ENCODE data around the gene RAPGEF3.

RAPGEF3 gene

GRCh38 chr12:47741340-47741703 is 17.4 kb downstream of the RAPGEF3 start:
- DNase-seq: peak; percentile 83

- DNase-seq: no peak
Observed at GRCh38 chr12:47740606-47741339, 17.9 kb downstream of the RAPGEF3 start.

GRCh38 chr12:47739979-47740378 is 18.7 kb downstream of the RAPGEF3 start:
- no peak for DNase-seq

- DNase-seq: no peak
Observed at GRCh38 chr12:47739297-47739696, 19.4 kb downstream of the RAPGEF3 start.

GRCh38 chr12:47737936-47738594 is 20.6 kb downstream of the RAPGEF3 start:
- DNase-seq: no peak

- DNase-seq: no peak
Observed at GRCh38 chr12:47736877-47737676, 21.6 kb downstream of the RAPGEF3 start.

- DNase-seq: no peak
Observed at GRCh38 chr12:47736216-47736615, 22.5 kb downstream of the RAPGEF3 start.

- no peak for DNase-seq
Observed at GRCh38 chr12:47735649-47736048, 23.0 kb downstream of the RAPGEF3 start.

- DNase-seq: no peak
Observed at GRCh38 chr12:47734725-47735480, 23.8 kb downstream of the RAPGEF3 start.

GRCh38 chr12:47733142-47733541 is 25.5 kb downstream of the RAPGEF3 start:
- DNase-seq: no peak

- no peak for DNase-seq
Observed at GRCh38 chr12:47732504-47732903, 26.2 kb downstream of the RAPGEF3 start.

GRCh38 chr12:47731723-47732122 is 27.0 kb downstream of the RAPGEF3 start:
- DNase-seq: no peak

GRCh38 chr12:47730341-47730744 is 28.3 kb downstream of the RAPGEF3 start:
- DNase-seq: no peak

GRCh38 chr12:47729233-47729632 is 29.4 kb downstream of the RAPGEF3 start:
- no peak for DNase-seq

GRCh38 chr12:47725893-47726292 is 32.8 kb downstream of the RAPGEF3 start:
- no peak for DNase-seq

GRCh38 chr12:47725091-47725772 is 33.4 kb downstream of the RAPGEF3 start, which contains the start of gene ENDOU:
TSS of gene ENDOU (minus strand) at chr12:47725490. CDS start at chr12:47725413, 77 bp downstream.
- DNase-seq: no peak

GRCh38 chr12:47722941-47723631 is 35.6 kb downstream of the RAPGEF3 start:
- DNase-seq: no peak

GRCh38 chr12:47722136-47722834 is 36.4 kb downstream of the RAPGEF3 start:
- DNase-seq: no peak

- peak; percentile 36 for DNase-seq
Observed at GRCh38 chr12:47721431-47721973, 37.2 kb downstream of the RAPGEF3 start.

- no peak for DNase-seq
Observed at GRCh38 chr12:47718531-47718930, 40.1 kb downstream of the RAPGEF3 start.

All from CD4-positive, alpha-beta T cell treated with Interleukin-17A for 1 hour (primary cell).